GM21723 (cell line): ENCODE data around the gene NES.

ENCODE experiments used
- ATAC-seq: cut with Tn5 transposase; IDR thresholded peaks from one replicate; pipeline ENCODE4 v1.9.1; 2021; ENCODE audit warnings: mild to moderate bottlenecking, moderate library complexity; ENCODE audit not compliant: unreplicated experiment

Gene NES

GRCh38 chr1:156682166-156682890 is 5.1 kb upstream of the NES start:
- no peak for ATAC-seq

GRCh38 chr1:156681196-156681960 is 4.2 kb upstream of the NES start:
- ATAC-seq, result no peak

- no peak for ATAC-seq
These were observed 2.8 kb upstream of the NES start for GRCh38 chr1:156680056-156680455.

- ATAC-seq, result no peak
These were observed 699 bp upstream of the NES start for GRCh38 chr1:156677616-156678596.

- no peak for ATAC-seq
These were observed 940 bp downstream of the NES start for GRCh38 chr1:156676114-156676819.

GRCh38 chr1:156675210-156676113 is 1.7 kb downstream of the NES start:
- no peak for ATAC-seq

- no peak for ATAC-seq
These were observed 3.7 kb downstream of the NES start for GRCh38 chr1:156673387-156674121.

- no peak for ATAC-seq
These were observed 5.4 kb downstream of the NES start for GRCh38 chr1:156671804-156672203.

- ATAC-seq, result no peak
These were observed 6.4 kb downstream of the NES start for GRCh38 chr1:156670791-156671190.

GRCh38 chr1:156670359-156670758 is 6.8 kb downstream of the NES start:
- no peak for ATAC-seq

- no peak for ATAC-seq
These were observed 7.4 kb downstream of the NES start for GRCh38 chr1:156669794-156670193.

GRCh38 chr1:156668801-156669637 is 8.2 kb downstream of the NES start:
- no peak for ATAC-seq

GRCh38 chr1:156667968-156668709 is 9.1 kb downstream of the NES start:
- no peak for ATAC-seq

- ATAC-seq, result no peak
These were observed 9.6 kb downstream of the NES start for GRCh38 chr1:156667610-156667967.

- ATAC-seq, result no peak
These were observed 10.2 kb downstream of the NES start for GRCh38 chr1:156666862-156667609.

- ATAC-seq, result no peak
These were observed 11.7 kb downstream of the NES start for GRCh38 chr1:156665539-156665938.
